Suprapubic skin (tissue), 3 donors: Measurements from ENCODE around the gene F2RL3.

Experiments used
- CTCF ChIP-seq, 2 donors: fragments of 200-600 bp in 1 of 2; fragments of 450-650 bp in 1 of 2; sonication (generic) in 1 of 2; IDR thresholded peaks; one replicate each; pipeline ENCODE4 v1.5.1; 2016 to 2019; ENCODE audit warnings: antibody characterized with exemption in 2 of 2, mild to moderate bottlenecking in 1 of 2, moderate library complexity in 1 of 2
- POLR2A ChIP-seq, 2 donors: fragments of 450-650 bp; IDR thresholded peaks; one replicate each; pipeline ENCODE4 v1.6.1; 2017; ENCODE audit warnings: antibody characterized with exemption in 2 of 2, mild to moderate bottlenecking in 2 of 2, moderate library complexity in 2 of 2

- TF ChIP-seq CTCF (IDR thresholded peaks at IDR 0.05) (no peak), POLR2A (IDR thresholded peaks at IDR 0.05) (no peak)
Measured at GRCh38 chr19:16867211-16867610, 21.6 kb upstream of the F2RL3 start.
